MCF 10A (cell line): ENCODE results near the gene NUP98. TPM values are rescaled to one million over a fixed set of nuclear protein-coding genes. Genes with fewer than 3 reads are reported as not detected.

Experiments used
- BruUV-seq: library from RNA; stranded (reverse); fragments of 400-500 nt; replicated peaks from 2 replicates; lab custom pipeline; 2021; lab: Mats Ljungman, UMichigan
- CTCF ChIA-PET: fragments of 300-600 bp; sonication (Branson Sonifier 250); formaldehyde crosslinking; extraction: SDS; loops from one replicate; lab custom pipeline; 2021; ENCODE audit warnings: antibody characterized with exemption, inconsistent platforms; lab: Yijun Ruan, JAX
- POLR2A ChIA-PET: fragments of 300-600, 350-650 bp; sonication (Branson Sonifier 250); formaldehyde crosslinking; extraction: SDS; loops from one replicate; lab custom pipeline; 2020; ENCODE audit warnings: antibody characterized with exemption, inconsistent platforms; lab: Yijun Ruan, JAX
- DNase-seq: peaks from one replicate; pipeline ENCODE4 v3.0.0-alpha.2; 2018; ENCODE audit not compliant: unreplicated experiment
- H3K27ac Mint-ChIP-seq: one replicate; pipeline ENCODE4 v1.8.0; 2022; ENCODE audit warnings: mild to moderate bottlenecking, low read depth, mixed read lengths; ENCODE audit not compliant: unreplicated experiment
- H3K27me3 Mint-ChIP-seq: one replicate; pipeline ENCODE4 v1.8.0; 2022; ENCODE audit warnings: mixed read lengths; ENCODE audit not compliant: insufficient read depth, unreplicated experiment
- H3K36me3 Mint-ChIP-seq: one replicate; pipeline ENCODE4 v1.8.0; 2022; ENCODE audit warnings: mild to moderate bottlenecking, moderate library complexity, mixed read lengths; ENCODE audit not compliant: insufficient read depth, unreplicated experiment
- H3K4me1 Mint-ChIP-seq: one replicate; pipeline ENCODE4 v1.8.0; 2022; ENCODE audit warnings: mixed read lengths; ENCODE audit not compliant: insufficient read depth, unreplicated experiment
- H3K4me3 Mint-ChIP-seq: one replicate; pipeline ENCODE4 v1.8.0; 2022; ENCODE audit warnings: mild to moderate bottlenecking, moderate library complexity, mixed read lengths; ENCODE audit not compliant: unreplicated experiment
- H3K9me3 Mint-ChIP-seq: one replicate; pipeline ENCODE4 v1.8.0; 2022; ENCODE audit warnings: mixed read lengths; ENCODE audit not compliant: unreplicated experiment
- CTCF ChIP-seq: fragments of 200-600 bp; IDR thresholded peaks from one replicate; pipeline ENCODE4 v1.8.0; 2022; ENCODE audit warnings: antibody characterized with exemption, mild to moderate bottlenecking; ENCODE audit not compliant: unreplicated experiment
- intact Hi-C: fragments of 100-400 bp; cut with micrococcal nuclease; formaldehyde crosslinking; loops from 2 replicates; pipeline ENCODE4 v1.14.1; 2022
- total RNA-seq: library from RNA; stranded (reverse); gene quantifications from 2 replicates; pipeline ENCODE4 v1.2.3, GENCODE V29; 2022

The NUP98 gene
- total RNA-seq, 1 experiment from 2014 or later, result 83.7 TPM

GRCh38 chr11:3808861-3809623 lies 11.7 kb upstream of the NUP98 start:
- ChIA-PET CTCF (interaction anchor here (0.6 to 5.6 kb wide), 28 partner anchors 10 to 1986 kb away, joined by 3 to 43 read pairs (median 5); partner anchors contain the start of genes NUP98, RHOG and STIM1), POLR2A (interaction anchor here (0.6 to 4.7 kb wide), 14 partner anchors 9 to 1698 kb away, joined by 3 to 61 read pairs (median 3); partner anchors contain the start of genes NUP98 and RHOG)
- intact Hi-C loops, result loop anchor here (2.0 to 10.0 kb wide), 3 partner anchors 62 to 354 kb away; no protein-coding TSS in a partner anchor
- peak; percentile 50 for TF ChIP-seq CTCF
- H3K36me3 Mint-ChIP-seq, result no peaks in the 10 kb centered on the region
- BruUV-seq, result no TSS peak
- H3K27ac Mint-ChIP-seq, result no peak overlapping the region
- peak; percentile 76 for DNase-seq
- H3K4me1 Mint-ChIP-seq, result peaks cover 15% of the 10 kb centered on the region
- H3K4me3 Mint-ChIP-seq, result peak overlapping the region; percentile 81
- no peaks in the 10 kb centered on the region for H3K27me3 Mint-ChIP-seq
- no peaks in the 10 kb centered on the region for H3K9me3 Mint-ChIP-seq

GRCh38 chr11:3807909-3808860 lies 10.8 kb upstream of the NUP98 start, which contains the start of gene PGAP2:
Gene PGAP2 (plus strand): TSS chr11:3808560. CDS start chr11:3811260, 2,700 bp downstream.
- no TSS peak for BruUV-seq
- H3K4me1 Mint-ChIP-seq, result peaks cover 15% of the 10 kb centered on the region
- peak within 1 kb of the TSS; percentile 81 for H3K4me3 Mint-ChIP-seq
- DNase-seq, result peak; percentile 77
- intact Hi-C loops, result loop anchor here (2.0 to 10.0 kb wide), 3 partner anchors 61 to 353 kb away; no protein-coding TSS in a partner anchor
- H3K36me3 Mint-ChIP-seq, result no peaks in the 10 kb centered on the region
- no peaks in the 10 kb centered on the region for H3K9me3 Mint-ChIP-seq
- TF ChIP-seq CTCF, result peak; percentile 44
- POLR2A ChIA-PET, result interaction anchor here (0.6 to 4.7 kb wide), 12 partner anchors 8 to 1699 kb away, joined by 3 to 61 read pairs (median 4); partner anchors contain the start of genes NUP98 and RHOG
- no peaks in the 10 kb centered on the region for H3K27me3 Mint-ChIP-seq
- peak within 1 kb of the TSS; percentile 61 for H3K27ac Mint-ChIP-seq
- CTCF ChIA-PET, result interaction anchor here (0.5 to 5.6 kb wide), 29 partner anchors 9 to 981 kb away, joined by 3 to 43 read pairs (median 6); partner anchors contain the start of genes NUP98, RHOG and STIM1

GRCh38 chr11:3803726-3804495 lies 6.6 kb upstream of the NUP98 start:
- ChIA-PET POLR2A (interaction anchor here (0.6 to 0.7 kb wide), 2 partner anchors 15 to 38 kb away, joined by 3 to 4 read pairs; no protein-coding TSS in a partner anchor), CTCF (no interaction called here)
- no peak for TF ChIP-seq CTCF
- no peaks in the 10 kb centered on the region for H3K27me3 Mint-ChIP-seq
- BruUV-seq, result no TSS peak
- peaks cover under 1% of the 10 kb centered on the region for H3K4me1 Mint-ChIP-seq
- H3K4me3 Mint-ChIP-seq, result no peak overlapping the region
- no peaks in the 10 kb centered on the region for H3K36me3 Mint-ChIP-seq
- H3K9me3 Mint-ChIP-seq, result no peaks in the 10 kb centered on the region
- intact Hi-C loops, result loop anchor here (10.0 kb wide), 1 partner anchor 349 kb away; no protein-coding TSS in a partner anchor
- H3K27ac Mint-ChIP-seq, result no peak overlapping the region
- no peak for DNase-seq
